ENCODE results near the gene DCUN1D2.

- TF ChIP-seq CTCF (IDR thresholded peaks at IDR 0.05) (no peak), POLR2A (IDR thresholded peaks at IDR 0.05; ENCODE audit: low read depth) (no peak), POLR2AphosphoS5 (IDR thresholded peaks at IDR 0.05) (peak in 1 of 2 donors; percentile 18), EP300 (IDR thresholded peaks at IDR 0.05) (no peak)
These were observed 18.0 kb downstream of the DCUN1D2 start for GRCh38 chr13:113472355-113473025.

All from esophagus muscularis mucosa (tissue), 4 donors.